ENCODE data around the gene TRAF3. TPM values are rescaled to one million over a fixed set of nuclear protein-coding genes. Genes with fewer than 3 reads are reported as not detected.

Gene TRAF3
- total and polyA plus RNA-seq, 3 donors from 2014 or later = 24.3 to 38.8 (median 38.2) TPM

DNA sequence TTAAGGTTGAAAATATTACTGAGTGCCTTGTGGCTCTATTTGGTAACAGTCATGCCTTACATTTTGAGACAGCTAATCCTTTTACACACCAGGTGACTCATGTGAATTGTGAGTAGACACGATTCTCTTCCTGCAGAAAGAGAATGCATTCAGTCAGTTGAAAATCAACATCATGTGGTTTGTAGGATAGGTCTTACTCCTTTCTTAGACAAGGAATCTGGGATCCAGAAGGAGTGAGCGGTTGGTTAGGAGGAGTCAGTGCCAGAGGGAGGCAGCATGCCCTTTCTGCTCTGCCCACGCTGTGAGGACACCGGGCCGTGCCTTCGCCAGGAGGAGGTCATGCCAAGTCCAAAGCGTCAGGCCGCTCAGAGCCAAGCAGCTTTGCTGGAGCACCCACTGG lies 47.6 kb downstream of the TRAF3 start:
- no peaks in the 10 kb centered on the region for H3K27me3 ChIP-seq
- TF ChIP-seq, protein P1, sequence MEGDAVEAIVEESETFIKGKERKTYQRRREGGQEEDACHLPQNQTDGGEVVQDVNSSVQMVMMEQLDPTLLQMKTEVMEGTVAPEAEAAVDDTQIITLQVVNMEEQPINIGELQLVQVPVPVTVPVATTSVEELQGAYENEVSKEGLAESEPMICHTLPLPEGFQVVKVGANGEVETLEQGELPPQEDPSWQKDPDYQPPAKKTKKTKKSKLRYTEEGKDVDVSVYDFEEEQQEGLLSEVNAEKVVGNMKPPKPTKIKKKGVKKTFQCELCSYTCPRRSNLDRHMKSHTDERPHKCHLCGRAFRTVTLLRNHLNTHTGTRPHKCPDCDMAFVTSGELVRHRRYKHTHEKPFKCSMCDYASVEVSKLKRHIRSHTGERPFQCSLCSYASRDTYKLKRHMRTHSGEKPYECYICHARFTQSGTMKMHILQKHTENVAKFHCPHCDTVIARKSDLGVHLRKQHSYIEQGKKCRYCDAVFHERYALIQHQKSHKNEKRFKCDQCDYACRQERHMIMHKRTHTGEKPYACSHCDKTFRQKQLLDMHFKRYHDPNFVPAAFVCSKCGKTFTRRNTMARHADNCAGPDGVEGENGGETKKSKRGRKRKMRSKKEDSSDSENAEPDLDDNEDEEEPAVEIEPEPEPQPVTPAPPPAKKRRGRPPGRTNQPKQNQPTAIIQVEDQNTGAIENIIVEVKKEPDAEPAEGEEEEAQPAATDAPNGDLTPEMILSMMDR (IDR thresholded peaks at IDR 0.05) = no peak
- no peak for TF ChIP-seq POLR2A (IDR thresholded peaks at IDR 0.05)
- H3K9me3 ChIP-seq = no peaks in the 10 kb centered on the region
- H3K36me3 ChIP-seq (ENCODE audit: low read depth, missing control alignments) = no peaks in the 10 kb centered on the region
- H3K27ac ChIP-seq = no peak overlapping the region
- peaks cover 5% of the 10 kb centered on the region for H3K4me1 ChIP-seq
- 87 to 94% methylated on average over 8 of the region's 8 CpGs for WGBS, 2 donors
- no peak overlapping the region for H3K4me3 ChIP-seq
- no peak for DNase-seq
- intact Hi-C loops (cut with DNase I; ENCODE audit: low total_unique reads) = no loop called here

DNA sequence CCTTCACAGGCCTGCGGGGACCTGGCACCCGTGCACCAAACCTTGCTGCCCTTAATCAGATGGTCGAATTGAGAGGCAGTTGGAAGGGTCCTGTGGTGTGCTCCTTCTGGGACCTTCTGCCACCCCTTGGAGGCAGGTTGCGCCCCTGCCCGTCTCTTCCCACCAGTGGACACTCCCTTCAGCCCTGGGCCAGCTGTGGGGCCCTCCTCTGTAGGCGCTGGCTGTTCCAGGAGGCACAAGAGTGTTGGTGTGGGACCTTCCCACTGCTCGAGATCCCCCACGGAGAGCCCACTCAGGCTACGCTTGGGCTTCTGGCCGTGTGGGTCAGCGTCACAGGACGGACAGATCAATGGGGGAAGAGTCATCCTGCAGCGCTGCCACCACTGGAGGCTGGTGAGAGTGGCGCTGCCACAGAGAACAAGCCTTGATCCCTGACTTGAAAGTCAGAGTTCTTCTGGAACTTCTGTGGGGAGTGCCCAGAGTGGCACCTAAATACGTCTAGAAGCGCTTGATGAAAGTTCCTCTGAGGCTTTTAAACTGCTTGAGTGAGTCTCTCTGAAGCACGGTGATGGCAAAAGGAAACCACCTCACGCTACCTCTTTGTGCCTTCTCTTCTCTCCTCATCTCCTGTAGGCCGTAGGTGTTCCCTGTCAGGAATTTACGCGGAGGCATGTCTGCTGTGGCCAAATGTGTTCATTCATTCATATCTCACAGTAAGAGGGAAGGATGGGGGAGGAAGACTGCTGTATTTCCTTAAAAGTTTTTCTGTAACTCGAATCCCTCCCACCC lies 48.3 kb downstream of the TRAF3 start:
- peaks cover 5% of the 10 kb centered on the region for H3K4me1 ChIP-seq
- H3K4me3 ChIP-seq = no peak overlapping the region
- DNase-seq = no peak
- H3K36me3 ChIP-seq (ENCODE audit: low read depth, missing control alignments) = no peaks in the 10 kb centered on the region
- no peaks in the 10 kb centered on the region for H3K9me3 ChIP-seq
- no peak for TF ChIP-seq POLR2A (IDR thresholded peaks at IDR 0.05)
- TF ChIP-seq, protein P1 (IDR thresholded peaks at IDR 0.05) = no peak
- no peak overlapping the region for H3K27ac ChIP-seq
- no peaks in the 10 kb centered on the region for H3K27me3 ChIP-seq
- WGBS, 2 donors = 84 to 91% methylated on average over 10 to 21 of the region's 22 CpGs
- intact Hi-C loops (cut with DNase I; ENCODE audit: low total_unique reads) = no loop called here

DNA sequence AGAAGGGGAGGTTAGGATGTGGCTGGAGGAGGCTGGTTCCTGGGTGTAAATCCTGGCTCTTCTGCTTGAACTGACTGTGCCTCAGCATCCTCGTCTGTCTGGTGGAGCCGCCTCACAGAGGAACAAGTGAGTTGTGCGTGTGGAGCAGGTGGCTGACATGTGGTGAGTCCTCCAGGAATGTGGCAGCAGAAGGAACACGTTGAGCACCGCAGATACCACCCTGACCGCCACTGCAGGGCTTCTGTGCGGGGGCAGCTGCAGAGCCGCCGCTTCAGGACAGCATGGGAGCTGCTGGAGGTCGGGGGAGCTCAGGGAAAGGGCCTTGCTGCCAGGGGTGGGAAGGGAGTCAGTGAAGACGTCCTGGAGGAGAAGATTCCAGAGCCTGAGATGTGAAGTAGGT lies 48.9 kb downstream of the TRAF3 start:
- no peak for DNase-seq
- Histone ChIP-seq H3K27ac (no peak overlapping the region), H3K27me3 (no peaks in the 10 kb centered on the region), H3K36me3 (ENCODE audit: low read depth, missing control alignments) (no peaks in the 10 kb centered on the region), H3K4me1 (peaks cover 5% of the 10 kb centered on the region), H3K4me3 (no peak overlapping the region), H3K9me3 (no peaks in the 10 kb centered on the region)
- TF ChIP-seq, protein P1 (IDR thresholded peaks at IDR 0.05) = no peak
- TF ChIP-seq POLR2A (IDR thresholded peaks at IDR 0.05) = no peak
- 85 to 95% methylated on average over 9 to 11 of the region's 11 CpGs for WGBS, 2 donors
- intact Hi-C loops (cut with DNase I; ENCODE audit: low total_unique reads) = no loop called here

DNA sequence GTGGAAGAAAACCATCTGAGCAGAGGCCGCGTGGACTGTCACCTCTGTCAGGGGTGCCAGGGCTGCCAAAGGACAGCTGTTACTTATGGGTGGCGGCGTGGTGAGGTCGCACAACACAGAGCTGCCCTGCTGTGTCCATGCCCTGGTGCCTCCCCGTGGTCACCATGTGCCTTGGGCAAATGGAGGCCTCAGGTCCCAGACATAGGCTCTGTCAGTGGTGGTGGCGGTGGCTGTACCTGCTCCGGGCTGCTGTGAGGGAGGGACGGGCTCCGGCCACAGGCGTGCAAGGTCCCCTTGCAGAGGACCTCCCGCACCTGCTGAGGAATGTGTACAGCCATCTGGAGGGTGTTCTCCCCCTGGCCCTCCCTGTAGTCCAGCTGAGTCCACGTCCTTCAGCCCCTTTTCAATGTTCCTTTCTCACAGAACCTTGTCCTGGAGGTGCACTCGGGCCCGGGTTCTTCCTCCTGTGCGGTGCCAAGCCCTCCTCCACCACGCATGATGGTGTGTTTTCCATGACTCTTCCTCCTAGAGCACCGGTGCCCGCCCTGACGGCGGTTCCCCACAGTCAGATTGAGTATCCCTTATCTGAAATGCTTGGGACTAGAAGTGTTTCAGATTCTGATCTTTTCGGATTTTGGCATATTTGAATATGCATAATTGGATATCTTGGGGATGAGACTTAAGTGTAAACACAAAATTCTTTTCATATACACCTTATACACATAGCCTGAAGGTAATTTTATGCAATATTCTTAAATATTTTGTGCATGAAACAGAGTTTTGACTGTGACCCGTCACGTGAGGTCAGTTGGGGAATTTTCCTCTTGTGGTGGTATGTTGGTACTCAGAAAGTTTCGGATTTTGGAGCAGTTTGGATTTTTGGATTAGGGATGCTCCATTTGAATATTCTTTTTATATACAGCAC lies 49.8 kb downstream of the TRAF3 start:
- no peak for DNase-seq
- TF ChIP-seq, protein P1 (IDR thresholded peaks at IDR 0.05) = no peak
- no peak for TF ChIP-seq POLR2A (IDR thresholded peaks at IDR 0.05)
- intact Hi-C loops (cut with DNase I; ENCODE audit: low total_unique reads) = no loop called here
- Histone ChIP-seq H3K9me3 (no peaks in the 10 kb centered on the region), H3K36me3 (ENCODE audit: low read depth, missing control alignments) (no peaks in the 10 kb centered on the region), H3K27ac (no peak overlapping the region), H3K27me3 (no peaks in the 10 kb centered on the region), H3K4me1 (peaks cover 5% of the 10 kb centered on the region), H3K4me3 (no peak overlapping the region)
- 91 to 96% methylated on average over 15 to 25 of the region's 25 CpGs for WGBS, 2 donors
